Measurements from ENCODE around the gene LRRC56. TPM values are rescaled to one million over a fixed set of nuclear protein-coding genes. Genes with fewer than 3 reads are reported as not detected.

Gene LRRC56
- total and polyA plus RNA-seq, 2 experiments from 2014 or later, result 0.40 to 1.6 TPM

- Histone ChIP-seq H3K36me3 (replicated peaks; ENCODE audit: insufficient read depth, low read depth) (no peaks in the 10 kb centered on the region), H4K20me1 (ENCODE audit: insufficient read depth, poor library complexity, severe bottlenecking) (peaks cover 4% of the 10 kb centered on the region), H3K4me2 (no peak overlapping the region), H3K27ac (no peak overlapping the region), H2AFZ (no peak overlapping the region), H3K27me3 (no peaks in the 10 kb centered on the region), H3K9me3 (ENCODE audit: low read depth) (no peaks in the 10 kb centered on the region), H3K9me2 (replicated peaks; ENCODE audit: insufficient read depth) (no peaks in the 10 kb centered on the region), H3K4me3 (no peak overlapping the region), H3K79me2 (peaks cover 4% of the 10 kb centered on the region), H3K4me1 (ENCODE audit: insufficient read depth) (no peaks in the 10 kb centered on the region)
- TF ChIP-seq EZH2 (IDR thresholded peaks at IDR 0.05; ENCODE audit: borderline replicate concordance) (no peak), EZH2phosphoT487 (IDR thresholded peaks at IDR 0.05; ENCODE audit: low read depth, severe bottlenecking, unreplicated experiment) (no peak)
- TF ChIP-seq, protein P1, sequence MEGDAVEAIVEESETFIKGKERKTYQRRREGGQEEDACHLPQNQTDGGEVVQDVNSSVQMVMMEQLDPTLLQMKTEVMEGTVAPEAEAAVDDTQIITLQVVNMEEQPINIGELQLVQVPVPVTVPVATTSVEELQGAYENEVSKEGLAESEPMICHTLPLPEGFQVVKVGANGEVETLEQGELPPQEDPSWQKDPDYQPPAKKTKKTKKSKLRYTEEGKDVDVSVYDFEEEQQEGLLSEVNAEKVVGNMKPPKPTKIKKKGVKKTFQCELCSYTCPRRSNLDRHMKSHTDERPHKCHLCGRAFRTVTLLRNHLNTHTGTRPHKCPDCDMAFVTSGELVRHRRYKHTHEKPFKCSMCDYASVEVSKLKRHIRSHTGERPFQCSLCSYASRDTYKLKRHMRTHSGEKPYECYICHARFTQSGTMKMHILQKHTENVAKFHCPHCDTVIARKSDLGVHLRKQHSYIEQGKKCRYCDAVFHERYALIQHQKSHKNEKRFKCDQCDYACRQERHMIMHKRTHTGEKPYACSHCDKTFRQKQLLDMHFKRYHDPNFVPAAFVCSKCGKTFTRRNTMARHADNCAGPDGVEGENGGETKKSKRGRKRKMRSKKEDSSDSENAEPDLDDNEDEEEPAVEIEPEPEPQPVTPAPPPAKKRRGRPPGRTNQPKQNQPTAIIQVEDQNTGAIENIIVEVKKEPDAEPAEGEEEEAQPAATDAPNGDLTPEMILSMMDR (IDR thresholded peaks at IDR 0.05; ENCODE audit: poor library complexity), result no peak
- no peak for DNase-seq (ENCODE audit: low spot score)
- WGBS (ENCODE audit: low lambda C conversion rate, missing lambda C conversion rate), result 93% methylated on average over 13 of the region's 13 CpGs
Measured at GRCh38 chr11:603154-603553, 65.8 kb downstream of the LRRC56 start.

MicroRNAs within 50 kb of the gene (microRNA counts, 767-probe panel; counts per million panel counts)
- microRNA hsa-miR-210, result not detected

Small RNA genes lying within 50 kb of the gene (microRNA-seq; reads per million reads assigned to microRNA genes)
- gene MIR210, result 868 reads per million, percentile 77 among the genes with 10 or more reads in this experiment

Small RNA genes lying within 50 kb of the gene (small RNA-seq; reads per million reads assigned to genes)
- gene MIR210, result 39.3 reads per million, percentile 97 among the genes with 10 or more reads in this experiment

Other genes with a start within 250 kb of the LRRC56 start
- gene PGGHG, start 248.4 kb upstream of the LRRC56 start, total RNA-seq, result 12.0 and 19.2 TPM in 2 replicates
- gene PGGHG, start 248.4 kb upstream of the LRRC56 start, polyA plus RNA-seq, result 27.9 and 44.0 TPM in 2 replicates
- gene IFITM5, start 238.0 kb upstream of the LRRC56 start, total RNA-seq, result not detected in 2 replicates
- 0.36 TPM in 1 of 2 replicates, not detected in the other for gene IFITM5, start 238.0 kb upstream of the LRRC56 start, polyA plus RNA-seq
- 59.2 and 74.6 TPM in 2 replicates for gene IFITM2, start 229.7 kb upstream of the LRRC56 start, total RNA-seq
- 504 and 535 TPM in 2 replicates for gene IFITM2, start 229.7 kb upstream of the LRRC56 start, polyA plus RNA-seq
- gene IFITM1, start 223.5 kb upstream of the LRRC56 start, total RNA-seq, result 98.0 and 98.9 TPM in 2 replicates
- gene IFITM1, start 223.5 kb upstream of the LRRC56 start, polyA plus RNA-seq, result 159 and 201 TPM in 2 replicates
- gene IFITM3, start 216.7 kb upstream of the LRRC56 start, total RNA-seq, result 166 and 182 TPM in 2 replicates
- 2,035 and 2,121 TPM in 2 replicates for gene IFITM3, start 216.7 kb upstream of the LRRC56 start, polyA plus RNA-seq
- gene B4GALNT4, start 168.0 kb upstream of the LRRC56 start, total RNA-seq, result 27.8 and 38.8 TPM in 2 replicates
- 30.0 and 44.6 TPM in 2 replicates for gene B4GALNT4, start 168.0 kb upstream of the LRRC56 start, polyA plus RNA-seq
- 55.6 and 62.1 TPM in 2 replicates for gene PKP3, start 143.3 kb upstream of the LRRC56 start, total RNA-seq
- gene PKP3, start 143.3 kb upstream of the LRRC56 start, polyA plus RNA-seq, result 89.5 and 91.3 TPM in 2 replicates
- 42.4 and 52.1 TPM in 2 replicates for gene SIGIRR, start 122.5 kb upstream of the LRRC56 start, total RNA-seq
- 77.4 and 85.3 TPM in 2 replicates for gene SIGIRR, start 122.5 kb upstream of the LRRC56 start, polyA plus RNA-seq
- gene ANO9, start 95.5 kb upstream of the LRRC56 start, total RNA-seq, result 19.5 and 21.2 TPM in 2 replicates
- 34.9 and 35.7 TPM in 2 replicates for gene ANO9, start 95.5 kb upstream of the LRRC56 start, polyA plus RNA-seq
- 29.7 and 31.5 TPM in 2 replicates for gene PTDSS2, start 87.2 kb upstream of the LRRC56 start, total RNA-seq
- 50.6 and 50.8 TPM in 2 replicates for gene PTDSS2, start 87.2 kb upstream of the LRRC56 start, polyA plus RNA-seq
- gene RNH1, start 30.3 kb upstream of the LRRC56 start, total RNA-seq, result 87.5 and 105 TPM in 2 replicates
- gene RNH1, start 30.3 kb upstream of the LRRC56 start, polyA plus RNA-seq, result 199 and 200 TPM in 2 replicates
- 19.3 and 28.4 TPM in 2 replicates for gene HRAS, start 2.0 kb upstream of the LRRC56 start, total RNA-seq
- 57.9 and 84.0 TPM in 2 replicates for gene HRAS, start 2.0 kb upstream of the LRRC56 start, polyA plus RNA-seq
- 3.4 and 7.3 TPM in 2 replicates for gene LMNTD2, start 23.2 kb downstream of the LRRC56 start, total RNA-seq
- 15.9 and 19.1 TPM in 2 replicates for gene LMNTD2, start 23.2 kb downstream of the LRRC56 start, polyA plus RNA-seq
- 47.6 and 75.8 TPM in 2 replicates for gene RASSF7, start 23.4 kb downstream of the LRRC56 start, total RNA-seq
- 104 and 130 TPM in 2 replicates for gene RASSF7, start 23.4 kb downstream of the LRRC56 start, polyA plus RNA-seq
- gene PHRF1, start 38.9 kb downstream of the LRRC56 start, total RNA-seq, result 25.6 and 26.9 TPM in 2 replicates
- gene PHRF1, start 38.9 kb downstream of the LRRC56 start, polyA plus RNA-seq, result 25.6 TPM in 2 replicates
- gene IRF7, start 78.4 kb downstream of the LRRC56 start, total RNA-seq, result 9.3 and 10.4 TPM in 2 replicates
- gene IRF7, start 78.4 kb downstream of the LRRC56 start, polyA plus RNA-seq, result 24.6 and 30.4 TPM in 2 replicates
- gene CDHR5, start 87.4 kb downstream of the LRRC56 start, total RNA-seq, result 91.5 and 114 TPM in 2 replicates
- gene CDHR5, start 87.4 kb downstream of the LRRC56 start, polyA plus RNA-seq, result 142 and 166 TPM in 2 replicates
- gene SCT, start 89.7 kb downstream of the LRRC56 start, total RNA-seq, result not detected in 2 replicates
- gene SCT, start 89.7 kb downstream of the LRRC56 start, polyA plus RNA-seq, result 20.5 and 21.7 TPM in 2 replicates
- not detected in 2 replicates for gene DRD4, start 99.7 kb downstream of the LRRC56 start, total RNA-seq
- 1.1 and 2.9 TPM in 2 replicates for gene DRD4, start 99.7 kb downstream of the LRRC56 start, polyA plus RNA-seq
- 27.2 and 41.5 TPM in 2 replicates for gene DEAF1, start 157.7 kb downstream of the LRRC56 start, total RNA-seq
- gene DEAF1, start 157.7 kb downstream of the LRRC56 start, polyA plus RNA-seq, result 59.1 and 75.1 TPM in 2 replicates
- 23.8 and 26.7 TPM in 2 replicates for gene TMEM80, start 158.3 kb downstream of the LRRC56 start, total RNA-seq
- gene TMEM80, start 158.3 kb downstream of the LRRC56 start, polyA plus RNA-seq, result 35.5 and 38.1 TPM in 2 replicates
- 135 and 157 TPM in 2 replicates for gene EPS8L2, start 168.7 kb downstream of the LRRC56 start, total RNA-seq
- gene EPS8L2, start 168.7 kb downstream of the LRRC56 start, polyA plus RNA-seq, result 310 and 339 TPM in 2 replicates
- 132 and 137 TPM in 2 replicates for gene TALDO1, start 209.9 kb downstream of the LRRC56 start, total RNA-seq
- gene TALDO1, start 209.9 kb downstream of the LRRC56 start, polyA plus RNA-seq, result 161 and 178 TPM in 2 replicates
- gene GATD1, start 240.0 kb downstream of the LRRC56 start, total RNA-seq, result 21.4 and 24.2 TPM in 2 replicates
- 21.6 and 29.0 TPM in 2 replicates for gene GATD1, start 240.0 kb downstream of the LRRC56 start, polyA plus RNA-seq

All from hepatocyte (in vitro differentiated cells).